HEK293 (cell line): ENCODE results near the gene RHD.
"Not testable (repeated sequence)": the region's sequence is repeated elsewhere in the genome, so short reads cannot be mapped to it uniquely, and the experiment has no call there.

ENCODE experiments used
- YY1 ChIP-seq: fragments of 450-650 bp; formaldehyde crosslinking; IDR thresholded peaks from 2 replicates; pipeline ENCODE4 v1.5.1; 2018; ENCODE audit warnings: missing biosample characterization, missing genetic modification characterization
- ZNF416 ChIP-seq: fragments of 450-650 bp; formaldehyde crosslinking; IDR thresholded peaks from 2 replicates; pipeline ENCODE4 v1.5.1; 2016; ENCODE audit warnings: missing biosample characterization, missing genetic modification characterization
- TF ChIP-seq, protein P1 (sequence below): fragments of 450-650 bp; formaldehyde crosslinking; conservative IDR thresholded peaks from 2 replicates; pipeline ENCODE4 v1.5.1; 2016; ENCODE audit warnings: low read depth, missing biosample characterization, missing genetic modification characterization

DNA sequence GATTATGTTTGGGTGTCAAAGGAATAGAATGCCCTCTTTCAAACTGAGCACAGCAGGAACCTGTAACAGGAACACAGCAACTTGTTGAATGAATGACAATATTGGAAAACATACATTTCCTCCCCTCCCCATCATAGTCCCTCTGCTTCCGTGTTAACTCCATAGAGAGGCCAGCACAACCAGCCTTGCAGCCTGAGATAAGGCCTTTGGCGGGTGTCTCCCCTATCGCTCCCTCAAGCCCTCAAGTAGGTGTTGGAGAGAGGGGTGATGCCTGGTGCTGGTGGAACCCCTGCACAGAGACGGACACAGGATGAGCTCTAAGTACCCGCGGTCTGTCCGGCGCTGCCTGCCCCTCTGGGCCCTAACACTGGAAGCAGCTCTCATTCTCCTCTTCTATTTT lies at the start of gene RHD:
- not testable (repeated sequence) for TF ChIP-seq YY1, ZNF416 (tag by site-specific recombination)
- TF ChIP-seq, protein P1, sequence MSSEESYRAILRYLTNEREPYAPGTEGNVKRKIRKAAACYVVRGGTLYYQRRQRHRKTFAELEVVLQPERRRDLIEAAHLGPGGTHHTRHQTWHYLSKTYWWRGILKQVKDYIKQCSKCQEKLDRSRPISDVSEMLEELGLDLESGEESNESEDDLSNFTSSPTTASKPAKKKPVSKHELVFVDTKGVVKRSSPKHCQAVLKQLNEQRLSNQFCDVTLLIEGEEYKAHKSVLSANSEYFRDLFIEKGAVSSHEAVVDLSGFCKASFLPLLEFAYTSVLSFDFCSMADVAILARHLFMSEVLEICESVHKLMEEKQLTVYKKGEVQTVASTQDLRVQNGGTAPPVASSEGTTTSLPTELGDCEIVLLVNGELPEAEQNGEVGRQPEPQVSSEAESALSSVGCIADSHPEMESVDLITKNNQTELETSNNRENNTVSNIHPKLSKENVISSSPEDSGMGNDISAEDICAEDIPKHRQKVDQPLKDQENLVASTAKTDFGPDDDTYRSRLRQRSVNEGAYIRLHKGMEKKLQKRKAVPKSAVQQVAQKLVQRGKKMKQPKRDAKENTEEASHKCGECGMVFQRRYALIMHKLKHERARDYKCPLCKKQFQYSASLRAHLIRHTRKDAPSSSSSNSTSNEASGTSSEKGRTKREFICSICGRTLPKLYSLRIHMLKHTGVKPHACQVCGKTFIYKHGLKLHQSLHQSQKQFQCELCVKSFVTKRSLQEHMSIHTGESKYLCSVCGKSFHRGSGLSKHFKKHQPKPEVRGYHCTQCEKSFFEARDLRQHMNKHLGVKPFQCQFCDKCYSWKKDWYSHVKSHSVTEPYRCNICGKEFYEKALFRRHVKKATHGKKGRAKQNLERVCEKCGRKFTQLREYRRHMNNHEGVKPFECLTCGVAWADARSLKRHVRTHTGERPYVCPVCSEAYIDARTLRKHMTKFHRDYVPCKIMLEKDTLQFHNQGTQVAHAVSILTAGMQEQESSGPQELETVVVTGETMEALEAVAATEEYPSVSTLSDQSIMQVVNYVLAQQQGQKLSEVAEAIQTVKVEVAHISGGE (tag by site-specific recombination) = not testable (repeated sequence)
